ENCODE data around the gene PCAT7.

PCAT7 gene

DNA sequence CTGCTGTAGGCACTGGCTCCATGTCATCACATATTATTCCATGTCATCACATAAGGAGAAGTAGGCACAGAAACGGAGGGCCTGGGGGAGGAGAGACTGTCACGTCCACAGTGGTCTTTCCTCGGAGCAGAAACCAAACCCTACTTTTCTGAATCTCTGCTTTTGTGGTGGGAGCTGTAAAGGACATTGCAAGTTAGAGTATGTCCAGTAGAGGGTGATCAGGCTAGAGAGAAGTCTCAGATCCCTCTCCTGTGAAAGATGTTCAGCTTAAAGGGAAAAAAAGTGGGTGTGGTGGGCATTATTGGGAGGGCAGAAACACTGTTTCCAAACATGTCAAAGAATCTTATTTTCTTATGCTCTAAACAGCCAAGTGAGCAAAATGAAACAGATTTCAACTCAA is 58.1 kb downstream of the PCAT7 start:
- no peak for DNase-seq (ENCODE audit: low read depth)
- TF ChIP-seq, protein P1, sequence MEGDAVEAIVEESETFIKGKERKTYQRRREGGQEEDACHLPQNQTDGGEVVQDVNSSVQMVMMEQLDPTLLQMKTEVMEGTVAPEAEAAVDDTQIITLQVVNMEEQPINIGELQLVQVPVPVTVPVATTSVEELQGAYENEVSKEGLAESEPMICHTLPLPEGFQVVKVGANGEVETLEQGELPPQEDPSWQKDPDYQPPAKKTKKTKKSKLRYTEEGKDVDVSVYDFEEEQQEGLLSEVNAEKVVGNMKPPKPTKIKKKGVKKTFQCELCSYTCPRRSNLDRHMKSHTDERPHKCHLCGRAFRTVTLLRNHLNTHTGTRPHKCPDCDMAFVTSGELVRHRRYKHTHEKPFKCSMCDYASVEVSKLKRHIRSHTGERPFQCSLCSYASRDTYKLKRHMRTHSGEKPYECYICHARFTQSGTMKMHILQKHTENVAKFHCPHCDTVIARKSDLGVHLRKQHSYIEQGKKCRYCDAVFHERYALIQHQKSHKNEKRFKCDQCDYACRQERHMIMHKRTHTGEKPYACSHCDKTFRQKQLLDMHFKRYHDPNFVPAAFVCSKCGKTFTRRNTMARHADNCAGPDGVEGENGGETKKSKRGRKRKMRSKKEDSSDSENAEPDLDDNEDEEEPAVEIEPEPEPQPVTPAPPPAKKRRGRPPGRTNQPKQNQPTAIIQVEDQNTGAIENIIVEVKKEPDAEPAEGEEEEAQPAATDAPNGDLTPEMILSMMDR (IDR thresholded peaks at IDR 0.05; ENCODE audit: insufficient read depth, low read depth, low read length, missing control alignments) = no peak
- no peak overlapping the region for H3K4me3 ChIP-seq (ENCODE audit: low read length)

DNA sequence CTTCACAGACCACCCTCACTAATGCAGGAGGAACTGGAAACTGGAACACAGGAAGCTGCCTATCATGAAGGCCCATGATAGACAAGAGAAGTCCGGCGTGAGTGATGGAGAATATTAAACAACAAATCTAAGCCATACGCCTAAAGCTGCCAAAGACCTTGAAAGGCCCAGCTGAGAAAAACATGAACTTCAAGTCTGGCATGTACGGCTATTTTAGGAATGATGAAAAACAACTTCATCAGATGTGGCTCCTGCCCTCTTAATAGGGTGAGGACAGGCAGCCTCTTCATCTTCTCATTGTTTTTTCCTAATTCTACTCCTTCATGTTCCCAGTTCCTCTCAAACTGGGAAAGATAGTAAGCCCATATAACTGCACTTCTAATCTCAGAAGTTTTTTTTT is 64.1 kb downstream of the PCAT7 start:
- TF ChIP-seq, protein P1 (IDR thresholded peaks at IDR 0.05; ENCODE audit: insufficient read depth, low read depth, low read length, missing control alignments) = no peak
- DNase-seq (ENCODE audit: low read depth) = no peak
- no peak overlapping the region for H3K4me3 ChIP-seq (ENCODE audit: low read length)

Measured in epithelial cell of esophagus (primary cell).